CD14-positive monocyte (primary cell): ENCODE data around the gene KLRC3. TPM values are rescaled to one million over a fixed set of nuclear protein-coding genes. Genes with fewer than 3 reads are reported as not detected.

Experiments used
- DNase-seq, 3 donors: peaks; one replicate each; pipeline ENCODE4 v3.0.0-alpha.2; 2011 to 2022
- H2AFZ ChIP-seq: 2 replicates; pipeline ENCODE4 v1.6.0; 2012; ENCODE audit warnings: mild to moderate bottlenecking, low read depth, low read length, inconsistent platforms; ENCODE audit not compliant: insufficient read depth, poor library complexity, severe bottlenecking
- H3K27ac ChIP-seq, 2 donors: 1 replicate in 1 of 2; 2 replicates in 1 of 2; pipeline ENCODE4 v1.5.1; 2012 to 2013; ENCODE audit warnings: low read length in 2 of 2, control low read depth in 1 of 2, inconsistent platforms in 1 of 2, low read depth in 1 of 2, mild to moderate bottlenecking in 1 of 2
- H3K27me3 ChIP-seq, 2 donors: one replicate each; pipeline versions ENCODE4 v1.6.0 to v1.6.1; 2011 to 2013; ENCODE audit warnings: low read length in 2 of 2; ENCODE audit not compliant: control insufficient read depth in 2 of 2, insufficient read depth in 2 of 2
- H3K36me3 ChIP-seq, 2 donors: replicated peaks in 1 of 2; 1 replicate in 1 of 2; 2 replicates in 1 of 2; pipeline versions ENCODE4 v1.5.1 to v1.6.1; 2012 to 2013; ENCODE audit warnings: low read length in 2 of 2, control low read depth in 1 of 2, inconsistent platforms in 1 of 2, mild to moderate bottlenecking in 1 of 2; ENCODE audit not compliant: insufficient read depth in 2 of 2, control insufficient read depth in 1 of 2
- H3K4me1 ChIP-seq, 2 donors: 1 replicate in 1 of 2; 2 replicates in 1 of 2; pipeline versions ENCODE4 v1.5.1 to v1.6.1; 2012 to 2013; ENCODE audit warnings: low read length in 2 of 2, control low read depth in 1 of 2, inconsistent platforms in 1 of 2, mild to moderate bottlenecking in 1 of 2, moderate library complexity in 1 of 2; ENCODE audit not compliant: insufficient read depth in 2 of 2, control insufficient read depth in 1 of 2
- H3K4me2 ChIP-seq: replicated peaks from 2 replicates; pipeline ENCODE3; 2012; ENCODE audit warnings: low read length, moderate library complexity, mild to moderate bottlenecking; ENCODE audit not compliant: poor library complexity, severe bottlenecking; ENCODE audit errors: extremely low read depth
- H3K4me3 ChIP-seq, 3 experiments: fragments of 200-600 bp in 1 of 3; sonication (generic) in 1 of 3; replicated peaks in 1 of 3; 1 replicate in 2 of 3; 2 replicates in 1 of 3; pipeline ENCODE4 v1.5.1; 2011 to 2013; ENCODE audit warnings: low read length in 3 of 3, mild to moderate bottlenecking in 3 of 3, control low read depth in 2 of 3, low read depth in 2 of 3, inconsistent platforms in 1 of 3, moderate library complexity in 1 of 3
- H3K79me2 ChIP-seq: 2 replicates; pipeline ENCODE4 v1.6.0; 2012; ENCODE audit warnings: mild to moderate bottlenecking, control low read depth, inconsistent platforms, low read length, moderate library complexity; ENCODE audit not compliant: insufficient read depth
- H3K9ac ChIP-seq: 2 replicates; pipeline ENCODE4 v1.6.0; 2017; ENCODE audit warnings: low read length, mild to moderate bottlenecking; ENCODE audit not compliant: insufficient read depth, poor library complexity, severe bottlenecking
- H3K9me3 ChIP-seq, 2 donors: replicated peaks in 1 of 2; 1 replicate in 1 of 2; 2 replicates in 1 of 2; pipeline versions ENCODE4 v1.5.1 to v1.6.1; 2012 to 2013; ENCODE audit warnings: low read length in 2 of 2, control low read depth in 1 of 2; ENCODE audit not compliant: control insufficient read depth in 1 of 2, insufficient read depth in 1 of 2
- H4K20me1 ChIP-seq: 2 replicates; pipeline ENCODE4 v1.6.0; 2012; ENCODE audit warnings: mild to moderate bottlenecking, low read length, control low read depth, moderate library complexity; ENCODE audit not compliant: insufficient read depth
- H3K27ac Mint-ChIP-seq, 7 donors: one replicate each; pipeline ENCODE4 v1.8.0; 2020; ENCODE audit warnings: mild to moderate bottlenecking in 7 of 7, mixed read lengths in 7 of 7, moderate library complexity in 6 of 7, inconsistent platforms in 2 of 7
- H3K27me3 Mint-ChIP-seq, 3 donors: one replicate each; pipeline ENCODE4 v1.8.0; 2021 to 2022; ENCODE audit warnings: low read depth in 3 of 3, mild to moderate bottlenecking in 3 of 3, mixed read lengths in 3 of 3, moderate library complexity in 3 of 3, inconsistent platforms in 1 of 3
- H3K36me3 Mint-ChIP-seq, 2 donors: one replicate each; pipeline ENCODE4 v1.8.0; 2020; ENCODE audit warnings: mixed read lengths in 2 of 2, inconsistent platforms in 1 of 2, mild to moderate bottlenecking in 1 of 2
- H3K4me1 Mint-ChIP-seq: one replicate; pipeline ENCODE4 v1.8.0; 2020; ENCODE audit warnings: mild to moderate bottlenecking, mixed read lengths
- H3K4me3 Mint-ChIP-seq, 2 donors: one replicate each; pipeline ENCODE4 v1.8.0; 2020; ENCODE audit warnings: mild to moderate bottlenecking in 2 of 2, mixed read lengths in 2 of 2, moderate library complexity in 1 of 2
- H3K9me3 Mint-ChIP-seq, 7 donors: one replicate each; pipeline ENCODE4 v1.8.0; 2020 to 2022; ENCODE audit warnings: mixed read lengths in 7 of 7, mild to moderate bottlenecking in 6 of 7, moderate library complexity in 6 of 7, inconsistent platforms in 2 of 7
- CTCF ChIP-seq: fragments of 200-600 bp; IDR thresholded peaks from one replicate; pipeline ENCODE4 v1.8.0; 2022; ENCODE audit warnings: antibody characterized with exemption, mild to moderate bottlenecking
- WGBS: methylation state at CpG from one replicate; pipeline ENCODE4 v1.1.5; 2013; ENCODE audit warnings: missing lambda C conversion rate; ENCODE audit not compliant: insufficient coverage; 5-methylcytosine and 5-hydroxymethylcytosine counted together
- intact Hi-C, 2 donors: fragments of 100-400 bp; cut with micrococcal nuclease; formaldehyde crosslinking; loops; one replicate each; pipeline versions ENCODE4 v1.15.0 to v1.15.1; 2023
- polyA plus RNA-seq, 3 donors: library from polyadenylated mRNA; depleted of rRNA in 1 of 3; unstranded in 2 of 3; stranded (reverse) in 1 of 3; fragments of 300-500 nt in 2 of 3; fragments of >200 nt in 1 of 3; fragmentation: Illumina TruSeq in 2 of 3; gene quantifications; 1 replicate in 2 of 3; 2 replicates in 1 of 3; pipeline ENCODE4 v1.2.3, GENCODE V29; 2012 to 2021

Gene KLRC3
- polyA plus RNA-seq, 3 donors: not detected

DNA sequence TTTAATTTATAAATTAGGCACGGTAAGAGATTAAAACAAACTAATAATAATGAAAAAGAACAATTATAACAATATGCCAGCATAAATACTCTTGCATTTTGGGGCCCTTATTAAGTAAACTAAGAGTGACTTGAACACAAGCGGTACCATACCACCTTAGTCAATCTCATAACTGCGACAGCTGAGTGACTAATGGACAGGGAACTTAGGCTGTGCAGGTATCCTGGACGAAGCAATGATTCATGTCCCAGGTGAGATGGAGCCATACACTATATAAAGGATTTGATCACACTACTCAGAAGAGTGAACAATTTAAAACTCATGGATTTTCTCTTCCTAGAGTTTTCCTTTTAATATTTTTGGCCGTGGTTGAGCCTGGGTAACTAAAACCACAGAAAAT is 15.1 kb downstream of the KLRC3 start:
- H3K27me3 Mint-ChIP-seq: peaks cover 2 to 5% (median 2%) of the 10 kb centered on the region in 3 donors
- no peaks in the 10 kb centered on the region for H4K20me1 ChIP-seq
- no peak overlapping the region for H3K9ac ChIP-seq
- no peaks in the 10 kb centered on the region for H3K79me2 ChIP-seq
- H3K9me3 Mint-ChIP-seq: peaks cover 0 to 5% (median 0%) of the 10 kb centered on the region in 7 donors
- peaks cover 11 to 14% of the 10 kb centered on the region in 2 donors for H3K4me1 ChIP-seq
- H3K4me3 ChIP-seq: no peak overlapping the region
- H3K27ac Mint-ChIP-seq: no peak overlapping the region
- no peak for DNase-seq
- no peak overlapping the region for H3K27ac ChIP-seq
- no peak overlapping the region for H3K4me3 Mint-ChIP-seq
- intact Hi-C loops: loop anchor here in 1 of 2 donors (5.0 to 10.0 kb wide), 2 partner anchors 43 to 1240 kb away; no protein-coding TSS in a partner anchor
- WGBS: 100% methylated on average over 1 of the region's 5 CpGs
- peaks cover 0 to 23% of the 10 kb centered on the region in 2 donors for H3K27me3 ChIP-seq
- peaks cover 12% of the 10 kb centered on the region for H3K4me1 Mint-ChIP-seq
- no peak overlapping the region for H2AFZ ChIP-seq
- no peaks in the 10 kb centered on the region for H3K36me3 Mint-ChIP-seq
- H3K4me2 ChIP-seq: no peak overlapping the region
- no peaks in the 10 kb centered on the region for H3K9me3 ChIP-seq
- no peaks in the 10 kb centered on the region for H3K36me3 ChIP-seq
- no peak for TF ChIP-seq CTCF

- no peaks in the 10 kb centered on the region for H3K79me2 ChIP-seq
- no peak overlapping the region for H3K9ac ChIP-seq
- peaks cover 11 to 14% of the 10 kb centered on the region in 2 donors for H3K4me1 ChIP-seq
- H3K27ac ChIP-seq: no peak overlapping the region
- H3K27me3 ChIP-seq: peaks cover 0 to 27% of the 10 kb centered on the region in 2 donors
- H3K4me3 ChIP-seq: no peak overlapping the region
- Mint-ChIP-seq H3K4me3 (no peak overlapping the region), H3K4me1 (peaks cover 12% of the 10 kb centered on the region), H3K36me3 (no peaks in the 10 kb centered on the region), H3K27ac (no peak overlapping the region), H3K27me3 (peaks cover 4 to 5% (median 5%) of the 10 kb centered on the region in 3 donors), H3K9me3 (peaks cover 0 to 5% (median 0%) of the 10 kb centered on the region in 7 donors)
- H3K36me3 ChIP-seq: no peaks in the 10 kb centered on the region
- no peak for DNase-seq
- H3K4me2 ChIP-seq: no peak overlapping the region
- TF ChIP-seq CTCF: no peak
- no peaks in the 10 kb centered on the region for H4K20me1 ChIP-seq
- H3K9me3 ChIP-seq: no peaks in the 10 kb centered on the region
- intact Hi-C loops: loop anchor here in 1 of 2 donors (5.0 to 10.0 kb wide), 2 partner anchors 42 to 1240 kb away; no protein-coding TSS in a partner anchor
- H2AFZ ChIP-seq: no peak overlapping the region
Measured at GRCh38 chr12:10404798-10405197, 15.6 kb downstream of the KLRC3 start.
